ENCODE measurements around the gene FAAH. TPM values are rescaled to one million over a fixed set of nuclear protein-coding genes. Genes with fewer than 3 reads are reported as not detected.

The FAAH gene
- total RNA-seq, 4 donors from 2014 or later = 10.6 to 40.2 (median 15.8) TPM

- no peak overlapping the region for H3K4me3 ChIP-seq
- H3K27me3 ChIP-seq = no peaks in the 10 kb centered on the region
- H3K27ac ChIP-seq = no peak overlapping the region
- no peaks in the 10 kb centered on the region for H3K36me3 ChIP-seq
- DNase-seq = no peak
- intact Hi-C loops (cut with DNase I; ENCODE audit: low total_unique reads) = no loop called here
- H3K4me1 ChIP-seq = no peaks in the 10 kb centered on the region
- H3K9me3 ChIP-seq = no peaks in the 10 kb centered on the region
- TF ChIP-seq, protein P1, sequence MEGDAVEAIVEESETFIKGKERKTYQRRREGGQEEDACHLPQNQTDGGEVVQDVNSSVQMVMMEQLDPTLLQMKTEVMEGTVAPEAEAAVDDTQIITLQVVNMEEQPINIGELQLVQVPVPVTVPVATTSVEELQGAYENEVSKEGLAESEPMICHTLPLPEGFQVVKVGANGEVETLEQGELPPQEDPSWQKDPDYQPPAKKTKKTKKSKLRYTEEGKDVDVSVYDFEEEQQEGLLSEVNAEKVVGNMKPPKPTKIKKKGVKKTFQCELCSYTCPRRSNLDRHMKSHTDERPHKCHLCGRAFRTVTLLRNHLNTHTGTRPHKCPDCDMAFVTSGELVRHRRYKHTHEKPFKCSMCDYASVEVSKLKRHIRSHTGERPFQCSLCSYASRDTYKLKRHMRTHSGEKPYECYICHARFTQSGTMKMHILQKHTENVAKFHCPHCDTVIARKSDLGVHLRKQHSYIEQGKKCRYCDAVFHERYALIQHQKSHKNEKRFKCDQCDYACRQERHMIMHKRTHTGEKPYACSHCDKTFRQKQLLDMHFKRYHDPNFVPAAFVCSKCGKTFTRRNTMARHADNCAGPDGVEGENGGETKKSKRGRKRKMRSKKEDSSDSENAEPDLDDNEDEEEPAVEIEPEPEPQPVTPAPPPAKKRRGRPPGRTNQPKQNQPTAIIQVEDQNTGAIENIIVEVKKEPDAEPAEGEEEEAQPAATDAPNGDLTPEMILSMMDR (IDR thresholded peaks at IDR 0.05) = no peak
- no peak for TF ChIP-seq POLR2A (IDR thresholded peaks at IDR 0.05)
Measured at GRCh38 chr1:46409063-46409372, 14.9 kb downstream of the FAAH start.

GRCh38 chr1:46410156-46411009 lies 16.3 kb downstream of the FAAH start:
- Histone ChIP-seq H3K36me3 (no peaks in the 10 kb centered on the region), H3K4me3 (no peak overlapping the region), H3K4me1 (no peaks in the 10 kb centered on the region), H3K9me3 (no peaks in the 10 kb centered on the region), H3K27ac (no peak overlapping the region), H3K27me3 (no peaks in the 10 kb centered on the region)
- no peak for TF ChIP-seq POLR2A (IDR thresholded peaks at IDR 0.05)
- TF ChIP-seq, protein P1 (IDR thresholded peaks at IDR 0.05) = no peak
- intact Hi-C loops (cut with DNase I; ENCODE audit: low total_unique reads) = no loop called here
- no peak for DNase-seq

DNA sequence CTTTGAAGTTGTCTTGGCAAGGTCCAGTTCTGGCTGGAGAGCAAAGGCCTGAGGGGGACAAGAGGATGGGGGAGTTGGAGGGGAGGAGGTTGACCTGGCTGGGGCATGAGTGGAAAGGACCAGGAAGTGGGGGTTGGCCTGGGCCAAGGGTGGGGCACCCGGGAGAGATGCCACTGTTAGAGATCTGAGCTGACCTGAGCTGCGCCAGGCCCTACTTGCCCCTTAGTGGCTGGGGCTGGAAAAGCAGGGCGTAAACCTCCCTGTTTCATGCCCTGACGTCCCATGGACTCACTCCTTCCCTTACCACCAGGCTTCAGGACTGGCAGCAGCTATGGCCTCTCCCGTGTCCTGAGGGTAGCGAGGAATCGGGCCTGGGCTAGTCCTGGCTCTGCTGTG lies 16.9 kb downstream of the FAAH start:
- intact Hi-C loops (cut with DNase I; ENCODE audit: low total_unique reads) = no loop called here

GRCh38 chr1:46411601-46412341 lies 17.7 kb downstream of the FAAH start:
- Histone ChIP-seq H3K4me1 (no peaks in the 10 kb centered on the region), H3K36me3 (no peaks in the 10 kb centered on the region), H3K27me3 (no peaks in the 10 kb centered on the region), H3K9me3 (no peaks in the 10 kb centered on the region), H3K4me3 (no peak overlapping the region), H3K27ac (no peak overlapping the region)
- no peak for DNase-seq
- intact Hi-C loops (cut with DNase I; ENCODE audit: low total_unique reads) = no loop called here
- TF ChIP-seq POLR2A (IDR thresholded peaks at IDR 0.05) = no peak
- TF ChIP-seq, protein P1 (IDR thresholded peaks at IDR 0.05) = no peak

More for the DNA sequence above, 16.9 kb downstream of the FAAH start:
- H3K4me3 ChIP-seq = no peak overlapping the region
- no peaks in the 10 kb centered on the region for H3K27me3 ChIP-seq
- H3K36me3 ChIP-seq = no peaks in the 10 kb centered on the region
- no peak overlapping the region for H3K27ac ChIP-seq
- no peak for TF ChIP-seq POLR2A (IDR thresholded peaks at IDR 0.05)
- TF ChIP-seq, protein P1 (IDR thresholded peaks at IDR 0.05) = no peak
- H3K4me1 ChIP-seq = no peaks in the 10 kb centered on the region
- H3K9me3 ChIP-seq = no peaks in the 10 kb centered on the region
- no peak for DNase-seq

Data from uterus (tissue), 4 donors.